ENCODE measurements around the gene SHISA2. TPM values are rescaled to one million over a fixed set of nuclear protein-coding genes. Genes with fewer than 3 reads are reported as not detected.

SHISA2 gene
- total and polyA plus RNA-seq, 2 of the 8 experiments (the other 6 are each of a cell fraction or from before 2014, with no cell fraction given): 10.2 to 23.8 TPM

DNA sequence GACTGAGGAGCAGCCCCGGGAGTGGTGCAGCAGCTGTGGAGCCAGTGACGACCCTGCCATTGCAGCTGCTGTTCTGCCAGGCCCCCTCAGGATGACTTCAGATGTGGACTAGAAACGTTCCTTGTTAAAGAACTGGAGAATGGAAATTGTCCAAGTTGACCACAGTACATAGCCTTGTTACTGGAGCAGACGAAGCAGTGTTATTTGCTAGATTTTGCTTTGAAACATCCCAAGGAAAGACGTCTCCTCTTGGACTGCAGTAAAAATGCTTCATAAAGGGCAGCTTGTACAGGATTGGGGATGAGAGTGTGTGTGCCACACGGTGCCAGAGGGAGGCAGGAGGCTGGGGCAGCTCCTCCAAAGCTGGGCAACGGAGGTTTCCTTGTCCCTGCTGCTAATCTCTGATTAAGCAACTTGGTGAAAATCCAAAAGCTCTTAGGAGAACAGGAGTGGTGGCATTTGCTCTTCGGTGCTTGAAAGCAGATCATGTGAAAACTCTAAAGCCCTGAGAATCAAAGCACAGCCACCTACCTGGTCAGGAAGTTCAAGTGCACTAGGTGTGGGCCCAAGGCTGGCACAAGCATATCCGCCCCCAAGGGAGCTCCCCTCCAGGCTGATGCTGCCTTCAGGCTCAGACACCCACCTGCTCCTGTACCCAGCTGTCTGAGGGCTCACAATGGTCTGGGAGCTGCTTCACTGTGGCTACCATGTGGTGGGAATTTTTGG lies 34.5 kb downstream of the SHISA2 start:
- Histone ChIP-seq H3K27me3 (replicated peaks in 1 of 4; ENCODE audit: control insufficient read depth in 3 of 4, extremely low read depth in 1 of 4, insufficient read depth in 3 of 4, low read length in 3 of 4) (peaks cover 0 to 1% (median 0%) of the 10 kb centered on the region in 4 experiments; a peak in 4 of 7 replicates), H3K4me3 (ENCODE audit: extremely low read depth in 1 of 4, insufficient read depth in 2 of 4, low read depth in 3 of 4, low read length in 4 of 4) (no peak overlapping the region), H3K4ac (replicated peaks; ENCODE audit: insufficient read length, low read depth, low read length) (no peak overlapping the region), H3K4me2 (ENCODE audit: insufficient read depth in 1 of 2, low read depth in 2 of 2, low read length in 2 of 2) (no peak overlapping the region), H2AFZ (ENCODE audit: low read length) (no peak overlapping the region), H3K18ac (ENCODE audit: extremely low read depth, low read length) (no peak overlapping the region), H2BK5ac (ENCODE audit: low read depth, low read length) (no peak overlapping the region), H3K9ac (replicated peaks in 1 of 4; ENCODE audit: extremely low read depth in 1 of 4, low read depth in 3 of 4, low read length in 3 of 4) (no peak overlapping the region), H3K79me2 (ENCODE audit: control insufficient read depth in 1 of 2, insufficient read depth in 2 of 2, low read length in 2 of 2) (no peaks in the 10 kb centered on the region), H3K14ac (ENCODE audit: insufficient read length) (no peak overlapping the region), H4K20me1 (replicated peaks in 1 of 2; ENCODE audit: control insufficient read depth in 1 of 2, insufficient read depth in 2 of 2, low read length in 2 of 2) (no peaks in the 10 kb centered on the region), H2AK5ac (ENCODE audit: low read depth, low read length) (no peak overlapping the region), H4K8ac (ENCODE audit: extremely low read depth, insufficient read depth, low read length) (no peak overlapping the region), H3K23me2 (ENCODE audit: low read depth, low read length) (no peaks in the 10 kb centered on the region), H4K91ac (replicated peaks; ENCODE audit: insufficient read length, low read length) (no peak overlapping the region), H3K9me3 (ENCODE audit: insufficient read depth in 2 of 2, low read depth in 1 of 2, low read length in 1 of 2) (no peaks in the 10 kb centered on the region), H2BK15ac (ENCODE audit: low read length) (no peak overlapping the region), H3K79me1 (ENCODE audit: low read depth, low read length) (no peaks in the 10 kb centered on the region), H2BK120ac (replicated peaks; ENCODE audit: low read depth, low read length) (no peak overlapping the region), H3K4me1 (replicated peaks in 1 of 4; ENCODE audit: control insufficient read depth in 3 of 4, insufficient read depth in 4 of 4, low read length in 3 of 4) (peaks cover 0 to 4% (median 3%) of the 10 kb centered on the region in 4 experiments; a peak in 4 of 7 replicates), H3K56ac (replicated peaks; ENCODE audit: insufficient read length, low read depth, low read length) (no peak overlapping the region), H3K27ac (ENCODE audit: low read depth, low read length) (no peak overlapping the region), H4K5ac (ENCODE audit: insufficient read length, low read depth, low read length) (no peak overlapping the region), H2BK12ac (ENCODE audit: low read depth, low read length) (no peak overlapping the region), H3K36me3 (ENCODE audit: control insufficient read depth in 2 of 4, insufficient read depth in 4 of 4, low read length in 3 of 4) (no peaks in the 10 kb centered on the region), H3K23ac (ENCODE audit: insufficient read length) (no peak overlapping the region), H2BK20ac (ENCODE audit: low read length) (no peak overlapping the region)
- CTCF ChIA-PET (ENCODE audit: partially characterized antibody): interaction anchor here (0.6 to 1.1 kb wide), 4 partner anchors 14 to 824 kb away, joined by 3 to 5 read pairs (median 4); no protein-coding TSS in a partner anchor
- no peak for DNase-seq (ENCODE audit: low read depth in 1 of 2, low spot score in 2 of 2)
- TF ChIP-seq RBBP5 (IDR thresholded peaks at IDR 0.05; ENCODE audit: borderline replicate concordance, low read depth, low read length): no peak
- TF ChIP-seq RFX5 (IDR thresholded peaks at IDR 0.05; ENCODE audit: borderline replicate concordance, low read depth, low read length): no peak
- TF ChIP-seq CREB1 (IDR thresholded peaks at IDR 0.05): no peak
- TF ChIP-seq RNF2 (IDR thresholded peaks at IDR 0.05; ENCODE audit: borderline replicate concordance, low read depth, low read length, missing control alignments, poor library complexity, severe bottlenecking): no peak
- no peak for TF ChIP-seq BACH1 (IDR thresholded peaks at IDR 0.05; ENCODE audit: low read length)
- TF ChIP-seq GABPA (IDR thresholded peaks at IDR 0.05; ENCODE audit: borderline replicate concordance, insufficient read depth, low read length): no peak
- no peak for TF ChIP-seq JUND (IDR thresholded peaks at IDR 0.05; ENCODE audit: low read length)
- no peak for TF ChIP-seq GTF2F1 (IDR thresholded peaks at IDR 0.05; ENCODE audit: borderline replicate concordance, low read depth, low read length)
- TF ChIP-seq SP4 (IDR thresholded peaks at IDR 0.05; ENCODE audit: low read length): no peak
- TF ChIP-seq, protein P1, sequence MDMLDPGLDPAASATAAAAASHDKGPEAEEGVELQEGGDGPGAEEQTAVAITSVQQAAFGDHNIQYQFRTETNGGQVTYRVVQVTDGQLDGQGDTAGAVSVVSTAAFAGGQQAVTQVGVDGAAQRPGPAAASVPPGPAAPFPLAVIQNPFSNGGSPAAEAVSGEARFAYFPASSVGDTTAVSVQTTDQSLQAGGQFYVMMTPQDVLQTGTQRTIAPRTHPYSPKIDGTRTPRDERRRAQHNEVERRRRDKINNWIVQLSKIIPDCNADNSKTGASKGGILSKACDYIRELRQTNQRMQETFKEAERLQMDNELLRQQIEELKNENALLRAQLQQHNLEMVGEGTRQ (IDR thresholded peaks at IDR 0.05; ENCODE audit: low read length): no peak
- TF ChIP-seq CBX8 (IDR thresholded peaks at IDR 0.05; ENCODE audit: borderline replicate concordance, low read depth, low read length): no peak
- TF ChIP-seq SIX5 (IDR thresholded peaks at IDR 0.05; ENCODE audit: low read depth, low read length): no peak
- no peak for FAIRE-seq
- POLR2A ChIA-PET (ENCODE audit: partially characterized antibody): interaction anchor here (0.9 to 1.1 kb wide), 2 partner anchors 33 to 774 kb away, joined by 3 read pairs; no protein-coding TSS in a partner anchor
- WGBS, 2 experiments (ENCODE audit: extremely low coverage in 1 of 2, insufficient coverage in 1 of 2, insufficient read length in 1 of 2, insufficient replicate concordance in 2 of 2, low coverage in 1 of 2, low lambda C conversion rate in 2 of 2, missing lambda C conversion rate in 1 of 2): 89% methylated on average over 9 of the region's 9 CpGs; no CpG with 5 or more reads in 1 of the 2 experiments
